PC-9 (cell line): ENCODE data around the gene AGMAT. TPM values are rescaled to one million over a fixed set of nuclear protein-coding genes. Genes with fewer than 3 reads are reported as not detected.
"Not testable (repeated sequence)": the region's sequence is repeated elsewhere in the genome, so short reads cannot be mapped to it uniquely, and the experiment has no call there.

Experiments
- BruUV-seq: library from RNA; stranded (reverse); fragments of 400-500 nt; replicated peaks from 2 replicates; lab custom pipeline; 2021; lab: Mats Ljungman, UMichigan
- CTCF ChIA-PET: fragments of 300-600 bp; sonication (Branson Sonifier 250); formaldehyde crosslinking; loops from one replicate; lab custom pipeline; 2022; ENCODE audit warnings: antibody characterized with exemption; lab: Charles Lee
- POLR2A ChIA-PET: fragments of 300-600 bp; sonication (Branson Sonifier 250); formaldehyde crosslinking; loops from one replicate; lab custom pipeline; 2022; ENCODE audit warnings: antibody characterized with exemption; ENCODE audit not compliant: unreplicated experiment; lab: Charles Lee
- DNase-seq, 2 experiments: peaks; one replicate each; pipeline versions ENCODE4 v3.0.0 to v3.0.0-alpha.2; 2015 to 2022; ENCODE audit warnings: mixed read lengths in 1 of 2
- H2AFZ ChIP-seq: fragments of 200-600 bp; sonication (generic); 2 replicates; pipeline ENCODE4 v1.8.1; 2017; ENCODE audit warnings: antibody characterized with exemption
- H3F3A ChIP-seq: fragments of 200-600 bp; sonication (generic); 2 replicates; pipeline ENCODE4 v1.8.1; 2017; ENCODE audit warnings: antibody characterized with exemption, mild to moderate bottlenecking, low read depth; ENCODE audit not compliant: insufficient read depth
- H3K27ac ChIP-seq: fragments of 200-600 bp; sonication (generic); 2 replicates; pipeline ENCODE4 v1.6.1; 2016; ENCODE audit warnings: mixed run types
- H3K27me3 ChIP-seq: fragments of 200-600 bp; sonication (generic); 2 replicates; pipeline ENCODE4 v1.6.1; 2016; ENCODE audit warnings: low read depth, mixed run types; ENCODE audit not compliant: insufficient read depth
- H3K36me3 ChIP-seq: fragments of 200-600 bp; sonication (generic); 2 replicates; pipeline ENCODE4 v1.6.1; 2016; ENCODE audit warnings: low read depth, mixed run types
- H3K4me1 ChIP-seq: fragments of 200-600 bp; sonication (generic); replicated peaks from 2 replicates; pipeline ENCODE4 v1.6.1; 2016; ENCODE audit warnings: mixed run types; ENCODE audit not compliant: insufficient read depth
- H3K4me2 ChIP-seq: fragments of 200-600 bp; sonication (generic); 2 replicates; pipeline ENCODE4 v1.6.1; 2017; ENCODE audit warnings: mixed run types
- H3K4me3 ChIP-seq: fragments of 200-600 bp; sonication (generic); 2 replicates; pipeline ENCODE4 v1.6.1; 2016; ENCODE audit warnings: mixed run types
- H3K79me2 ChIP-seq: fragments of 200-600 bp; sonication (generic); 2 replicates; pipeline ENCODE4 v1.6.1; 2017; ENCODE audit warnings: low read depth, mixed run types
- H3K9me2 ChIP-seq: fragments of 200-600 bp; sonication (generic); 2 replicates; pipeline ENCODE4 v1.8.1; 2017; ENCODE audit warnings: mild to moderate bottlenecking; ENCODE audit not compliant: insufficient read depth
- H3K9me3 ChIP-seq: fragments of 200-600 bp; sonication (generic); 2 replicates; pipeline ENCODE4 v1.8.1; 2016; ENCODE audit warnings: low read depth; ENCODE audit not compliant: insufficient read depth
- H4K20me1 ChIP-seq: fragments of 200-600 bp; sonication (generic); 2 replicates; pipeline ENCODE4 v1.8.1; 2017; ENCODE audit not compliant: insufficient read depth
- EZH2 ChIP-seq: fragments of 200-600 bp; sonication (generic); IDR thresholded peaks from 2 replicates; pipeline ENCODE4 v1.8.0; 2017; ENCODE audit warnings: antibody characterized with exemption, low read depth
- intact Hi-C: fragments of 100-400 bp; cut with micrococcal nuclease; formaldehyde crosslinking; loops from one replicate; pipeline ENCODE4 v1.10.0; 2022; ENCODE audit not compliant: unreplicated experiment
- total RNA-seq: library from RNA; stranded (reverse); gene quantifications from 2 replicates; pipeline ENCODE4 v1.2.3, GENCODE V29; 2021
- TF ChIP-seq, protein P1 (sequence below): fragments of 200-600 bp; sonication (generic); conservative IDR thresholded peaks from 2 replicates; pipeline ENCODE4 v1.6.1; 2017; ENCODE audit warnings: mixed run types, antibody characterized with exemption, mild to moderate bottlenecking, moderate library complexity

AGMAT gene
- total RNA-seq, 1 experiment from 2014 or later, result 2.9 TPM

DNA sequence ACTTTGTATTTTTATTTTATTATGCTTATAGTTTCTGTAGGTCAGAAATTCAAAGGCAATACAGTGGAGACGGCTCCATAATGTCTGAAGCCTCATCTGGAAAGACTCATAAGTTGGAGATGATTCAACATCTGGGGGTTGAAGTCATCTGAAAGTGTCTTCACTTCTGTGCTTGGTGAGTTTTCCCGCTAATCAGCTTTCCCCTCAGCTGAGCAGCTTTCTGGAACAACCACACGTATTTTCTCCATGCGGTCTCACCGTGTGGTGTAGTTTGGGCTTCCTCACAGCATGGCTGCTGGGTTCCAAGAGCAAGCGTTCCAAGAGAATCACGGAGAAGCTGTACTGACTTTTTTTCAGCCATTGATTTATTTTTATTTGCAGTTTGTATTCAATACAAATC lies 24.8 kb upstream of the AGMAT start:
- intact Hi-C loops, result no loop called here
- no peaks in the 10 kb centered on the region for H3K9me3 ChIP-seq
- DNase-seq, result no peak
- no peaks in the 10 kb centered on the region for H3K9me2 ChIP-seq
- no TSS peak for BruUV-seq
- H3K4me2 ChIP-seq, result no peak overlapping the region
- H3K27ac ChIP-seq, result no peak overlapping the region
- H3F3A ChIP-seq, result no peaks in the 10 kb centered on the region
- no peaks in the 10 kb centered on the region for H3K4me1 ChIP-seq
- no peak overlapping the region for H3K4me3 ChIP-seq
- CTCF ChIA-PET, result no interaction called here
- no peaks in the 10 kb centered on the region for H3K79me2 ChIP-seq
- no peak overlapping the region for H2AFZ ChIP-seq
- TF ChIP-seq, protein P1, sequence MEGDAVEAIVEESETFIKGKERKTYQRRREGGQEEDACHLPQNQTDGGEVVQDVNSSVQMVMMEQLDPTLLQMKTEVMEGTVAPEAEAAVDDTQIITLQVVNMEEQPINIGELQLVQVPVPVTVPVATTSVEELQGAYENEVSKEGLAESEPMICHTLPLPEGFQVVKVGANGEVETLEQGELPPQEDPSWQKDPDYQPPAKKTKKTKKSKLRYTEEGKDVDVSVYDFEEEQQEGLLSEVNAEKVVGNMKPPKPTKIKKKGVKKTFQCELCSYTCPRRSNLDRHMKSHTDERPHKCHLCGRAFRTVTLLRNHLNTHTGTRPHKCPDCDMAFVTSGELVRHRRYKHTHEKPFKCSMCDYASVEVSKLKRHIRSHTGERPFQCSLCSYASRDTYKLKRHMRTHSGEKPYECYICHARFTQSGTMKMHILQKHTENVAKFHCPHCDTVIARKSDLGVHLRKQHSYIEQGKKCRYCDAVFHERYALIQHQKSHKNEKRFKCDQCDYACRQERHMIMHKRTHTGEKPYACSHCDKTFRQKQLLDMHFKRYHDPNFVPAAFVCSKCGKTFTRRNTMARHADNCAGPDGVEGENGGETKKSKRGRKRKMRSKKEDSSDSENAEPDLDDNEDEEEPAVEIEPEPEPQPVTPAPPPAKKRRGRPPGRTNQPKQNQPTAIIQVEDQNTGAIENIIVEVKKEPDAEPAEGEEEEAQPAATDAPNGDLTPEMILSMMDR, result no peak
- TF ChIP-seq EZH2, result no peak
- no peaks in the 10 kb centered on the region for H3K36me3 ChIP-seq
- H3K27me3 ChIP-seq, result no peaks in the 10 kb centered on the region
- POLR2A ChIA-PET, result no interaction called here
- H4K20me1 ChIP-seq, result no peaks in the 10 kb centered on the region

DNA sequence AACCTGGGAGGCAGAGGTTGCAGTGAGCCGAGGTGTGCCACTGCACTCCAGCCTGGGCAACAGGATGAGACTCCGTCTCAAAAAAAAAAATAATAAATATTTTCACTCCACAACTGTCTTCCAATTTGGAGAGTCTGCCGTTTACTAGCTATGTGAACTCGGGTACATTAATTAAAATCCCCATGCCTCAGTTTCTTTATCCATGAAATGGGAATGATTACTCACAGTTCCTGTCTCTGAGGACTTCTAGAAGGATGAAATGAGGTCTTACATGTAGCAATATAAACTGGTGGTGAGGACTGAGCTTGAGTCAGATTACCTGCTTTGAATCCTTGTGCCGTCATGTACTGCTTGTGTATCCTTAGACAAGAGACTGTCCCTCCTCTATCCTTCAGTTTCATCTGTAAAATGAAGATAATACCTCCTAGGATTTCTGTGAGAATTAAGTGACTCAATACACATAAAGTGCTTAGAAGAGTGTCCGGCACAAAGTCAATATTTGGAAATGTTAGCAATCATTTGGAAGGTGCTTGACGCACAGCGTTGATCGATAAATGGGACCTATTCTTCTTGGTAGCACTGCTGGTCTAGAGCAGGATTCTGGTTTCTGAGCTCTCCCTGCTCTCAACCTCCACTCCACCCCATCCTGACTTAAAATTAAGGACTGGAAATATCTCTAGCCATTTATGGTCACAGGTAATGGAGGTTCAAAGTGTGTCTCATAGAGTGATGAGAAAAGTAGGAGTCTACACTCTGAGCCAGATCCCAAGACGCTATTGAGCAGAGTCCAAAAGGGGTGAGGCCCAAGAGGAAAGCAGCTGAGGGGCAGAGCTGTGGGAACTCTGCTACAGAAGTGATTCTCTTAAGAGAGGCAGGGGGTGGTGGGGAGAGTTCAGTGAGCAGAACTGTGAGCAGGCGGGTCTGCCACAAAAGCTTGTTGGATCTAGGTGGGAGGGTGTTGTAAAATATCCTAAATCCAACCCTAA lies 20.8 kb upstream of the AGMAT start:
- H4K20me1 ChIP-seq, result no peaks in the 10 kb centered on the region
- H3K9me2 ChIP-seq, result no peaks in the 10 kb centered on the region
- no peak overlapping the region for H3K4me3 ChIP-seq
- H3K79me2 ChIP-seq, result peaks cover 4% of the 10 kb centered on the region; the same call in 1 of the 2 replicates
- 0 out of 2 replicates have a peak, but pooled peaks cover 10% of the 10 kb centered on the region for H3K4me1 ChIP-seq
- H2AFZ ChIP-seq, result no peak overlapping the region
- POLR2A ChIA-PET, result no interaction called here
- H3K4me2 ChIP-seq, result no peak overlapping the region
- no peaks in the 10 kb centered on the region for H3K27me3 ChIP-seq
- no peak overlapping the region for H3K27ac ChIP-seq
- no peaks in the 10 kb centered on the region for H3K36me3 ChIP-seq
- BruUV-seq, result no TSS peak
- DNase-seq, result no peak
- TF ChIP-seq, protein P1, result no peak
- no peak for TF ChIP-seq EZH2
- H3K9me3 ChIP-seq, result no peaks in the 10 kb centered on the region
- H3F3A ChIP-seq, result 0 out of 2 replicates have a peak, but pooled peaks cover 5% of the 10 kb centered on the region
- CTCF ChIA-PET, result no interaction called here
- intact Hi-C loops, result no loop called here

DNA sequence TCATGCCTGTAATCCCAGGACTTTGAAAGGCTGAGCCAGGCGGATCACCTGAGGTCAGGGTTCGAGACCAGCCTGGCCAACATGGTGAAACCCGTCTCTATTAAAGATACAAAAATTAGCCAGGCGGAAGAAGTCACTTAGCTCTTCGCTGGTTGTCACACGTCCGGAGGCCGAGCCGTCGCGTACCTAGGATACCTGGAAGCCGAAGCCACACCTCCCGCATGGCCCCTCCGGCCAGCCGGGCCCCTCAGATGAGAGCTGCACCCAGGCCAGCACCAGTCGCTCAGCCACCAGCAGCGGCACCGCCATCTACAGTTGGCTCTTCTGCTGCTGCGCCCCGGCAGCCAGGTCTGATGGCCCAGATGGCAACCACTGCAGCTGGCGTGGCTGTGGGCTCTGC lies 19.5 kb upstream of the AGMAT start:
- H3K36me3 ChIP-seq, H2AFZ ChIP-seq, H3F3A ChIP-seq, POLR2A ChIA-PET, H3K27ac ChIP-seq, H3K9me2 ChIP-seq, H4K20me1 ChIP-seq, BruUV-seq, H3K4me3 ChIP-seq, intact Hi-C loops, H3K9me3 ChIP-seq, H3K79me2 ChIP-seq, H3K27me3 ChIP-seq, H3K4me1 ChIP-seq, DNase-seq, CTCF ChIA-PET: not testable (repeated sequence)
- H3K4me2 ChIP-seq, result peak overlapping the region; percentile 93; the same call in 1 of the 2 replicates

DNA sequence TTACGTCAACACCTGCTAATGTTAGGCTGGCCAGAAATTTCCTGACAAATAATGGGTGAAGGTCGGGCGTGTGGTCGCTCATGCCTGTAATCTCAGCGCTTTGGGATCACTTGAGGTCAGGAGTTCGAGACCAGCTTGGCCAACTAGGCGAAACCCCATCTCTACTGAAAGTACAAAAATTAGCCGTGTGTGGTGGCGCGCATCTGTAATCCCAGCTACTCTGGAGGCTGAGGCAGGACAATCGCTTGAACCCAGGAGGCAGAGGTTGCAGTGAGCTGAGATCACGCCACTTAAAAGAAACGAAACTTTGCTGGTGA lies 19.1 kb upstream of the AGMAT start:
- H4K20me1 ChIP-seq, H3K4me1 ChIP-seq, H3K27me3 ChIP-seq, CTCF ChIA-PET, H3K79me2 ChIP-seq, intact Hi-C loops, DNase-seq, H3F3A ChIP-seq, H3K9me3 ChIP-seq, H3K36me3 ChIP-seq, H3K9me2 ChIP-seq: not testable (repeated sequence)
- POLR2A ChIA-PET, result interaction anchor here (0.8 kb wide), 1 partner anchor 14 kb away, joined by 9 read pairs; no protein-coding TSS in a partner anchor
- Histone ChIP-seq H3K4me2 (peak overlapping the region; percentile 93), H2AFZ (peak overlapping the region; percentile 94), H3K27ac (peak overlapping the region; percentile 63), H3K4me3 (peak overlapping the region; percentile 98; the same call in 1 of the 2 replicates)
- TSS peak; percentile 95 for BruUV-seq
